GM23338 (cell line): ENCODE data around the gene ABCA13. TPM values are rescaled to one million over a fixed set of nuclear protein-coding genes. Genes with fewer than 3 reads are reported as not detected.
A peak's percentile ranks its signal among the peaks of the same experiment; 100 is the strongest.

Experiments used
- ATAC-seq: fragments of 200-7000 bp; cut with Tn5 transposase; 3 replicates; pipeline ENCODE4 v1.9.1; 2020
- DNase-seq: peaks from one replicate; pipeline ENCODE4 v3.0.0-alpha.2; 2015; ENCODE audit warnings: low spot score
- H2AFZ ChIP-seq: fragments of 200-600 bp; sonication (generic); 2 replicates; pipeline ENCODE4 v1.8.0; 2016; ENCODE audit warnings: antibody characterized with exemption, mild to moderate bottlenecking, moderate library complexity
- H3F3A ChIP-seq: fragments of 200-600 bp; sonication (generic); replicated peaks from 2 replicates; pipeline ENCODE4 v1.8.0; 2017; ENCODE audit warnings: antibody characterized with exemption, mixed run types, low read depth
- H3K27ac ChIP-seq: fragments of 200-600 bp; sonication (generic); 2 replicates; pipeline ENCODE4 v1.6.1; 2016; ENCODE audit warnings: low read depth
- H3K27me3 ChIP-seq: fragments of 200-600 bp; sonication (generic); 2 replicates; pipeline ENCODE4 v1.8.0; 2016; ENCODE audit warnings: mild to moderate bottlenecking, mixed run types, moderate library complexity; ENCODE audit not compliant: insufficient read depth
- H3K36me3 ChIP-seq: fragments of 200-600 bp; sonication (generic); 2 replicates; pipeline ENCODE4 v1.8.0; 2016; ENCODE audit warnings: mild to moderate bottlenecking; ENCODE audit not compliant: insufficient read depth
- H3K4me1 ChIP-seq: fragments of 200-600 bp; sonication (generic); 2 replicates; pipeline ENCODE4 v1.8.0; 2016; ENCODE audit warnings: mild to moderate bottlenecking, moderate library complexity; ENCODE audit not compliant: insufficient read depth
- H3K4me2 ChIP-seq: fragments of 200-600 bp; sonication (generic); 2 replicates; pipeline ENCODE4 v1.7.1; 2017; ENCODE audit warnings: mixed run types
- H3K4me3 ChIP-seq: fragments of 200-600 bp; sonication (generic); 2 replicates; pipeline ENCODE4 v1.6.1; 2016; ENCODE audit warnings: mixed run types
- H3K79me2 ChIP-seq: fragments of 200-600 bp; sonication (generic); replicated peaks from 2 replicates; pipeline ENCODE4 v1.8.0; 2017; ENCODE audit warnings: mild to moderate bottlenecking; ENCODE audit not compliant: insufficient read depth
- H3K9me2 ChIP-seq: fragments of 200-600 bp; sonication (generic); 2 replicates; pipeline ENCODE4 v1.8.0; 2017; ENCODE audit not compliant: insufficient read depth
- H4K20me1 ChIP-seq: fragments of 200-600 bp; sonication (generic); replicated peaks from 2 replicates; pipeline ENCODE4 v1.8.0; 2017; ENCODE audit warnings: mild to moderate bottlenecking; ENCODE audit not compliant: insufficient read depth
- H3K27ac Mint-ChIP-seq: 2 replicates; pipeline ENCODE4 v1.8.0; 2020; ENCODE audit warnings: inconsistent platforms, mild to moderate bottlenecking, moderate library complexity, mixed read lengths
- H3K27me3 Mint-ChIP-seq: 3 replicates; pipeline ENCODE4 v1.8.0; 2022; ENCODE audit warnings: low read depth, mild to moderate bottlenecking, moderate library complexity, mixed read lengths, inconsistent platforms; ENCODE audit not compliant: insufficient read depth, poor library complexity
- H3K36me3 Mint-ChIP-seq: 3 replicates; pipeline ENCODE4 v1.8.0; 2021; ENCODE audit warnings: low read depth, mild to moderate bottlenecking, inconsistent platforms, moderate library complexity, mixed read lengths
- H3K4me1 Mint-ChIP-seq: 3 replicates; pipeline ENCODE4 v1.8.0; 2020; ENCODE audit warnings: mild to moderate bottlenecking, inconsistent platforms, mixed read lengths
- H3K4me3 Mint-ChIP-seq: 3 replicates; pipeline ENCODE4 v1.8.0; 2021; ENCODE audit warnings: moderate library complexity, mild to moderate bottlenecking, inconsistent platforms, mixed read lengths
- H3K9me3 Mint-ChIP-seq: 3 replicates; pipeline ENCODE4 v1.8.0; 2020; ENCODE audit warnings: moderate library complexity, mild to moderate bottlenecking, inconsistent platforms, mixed read lengths
- CREB1 ChIP-seq: fragments of 250-450 bp; sonication (Bioruptor Pico); IDR thresholded peaks from 2 replicates; pipeline ENCODE4 v1.5.0; 2020; ENCODE audit warnings: low read depth, mild to moderate bottlenecking, moderate library complexity
- EZH2 ChIP-seq: fragments of 200-600 bp; sonication (generic); IDR thresholded peaks from one replicate; pipeline ENCODE4 v1.8.0; 2017; ENCODE audit warnings: antibody characterized with exemption, mild to moderate bottlenecking, low read depth; ENCODE audit not compliant: unreplicated experiment
- EZH2phosphoT487 ChIP-seq: fragments of 200-600 bp; sonication (generic); IDR thresholded peaks from one replicate; pipeline ENCODE4 v1.8.1; 2018; ENCODE audit warnings: antibody characterized with exemption; ENCODE audit not compliant: unreplicated experiment
- JUNB ChIP-seq: IDR thresholded peaks from one replicate; pipeline ENCODE4 v1.6.1; 2016; ENCODE audit warnings: antibody characterized with exemption; ENCODE audit not compliant: unreplicated experiment
- NANOG ChIP-seq: IDR thresholded peaks from 2 replicates; pipeline ENCODE4 v1.6.1; 2016; ENCODE audit warnings: antibody characterized with exemption, borderline replicate concordance
- POLR2AphosphoS5 ChIP-seq: IDR thresholded peaks from 2 replicates; pipeline ENCODE4 v1.6.1; 2016; ENCODE audit warnings: antibody characterized with exemption, low read depth
- STAT1 ChIP-seq: IDR thresholded peaks from one replicate; pipeline ENCODE4 v1.6.1; 2016; ENCODE audit warnings: antibody characterized with exemption; ENCODE audit not compliant: unreplicated experiment
- ZNF114 ChIP-seq: fragments of 250-450 bp; sonication (Bioruptor Pico); IDR thresholded peaks from 2 replicates; pipeline ENCODE4 v1.5.0; 2020; ENCODE audit warnings: mild to moderate bottlenecking, moderate library complexity
- ZNF331 ChIP-seq: fragments of 250-450 bp; sonication (Bioruptor Pico); IDR thresholded peaks from 2 replicates; pipeline ENCODE4 v1.5.0; 2020; ENCODE audit warnings: low read depth, mild to moderate bottlenecking, moderate library complexity
- polyA plus RNA-seq: library from polyadenylated mRNA; unstranded; fragments of >200 nt; fragmentation: Nextera tagmentation; extraction: Ambion mirVana; gene quantifications from 2 replicates; pipeline ENCODE4 v1.2.1, GENCODE V29; 2016
- total RNA-seq: library from RNA; depleted of rRNA; stranded (reverse); fragments of >200 nt; shearing (Covaris generic); gene quantifications from 2 replicates; pipeline ENCODE4 v1.2.3, GENCODE V29; 2014
- TF ChIP-seq, protein P1 (sequence below), 2 experiments: fragments of 200-600 bp in 1 of 2; sonication (generic) in 1 of 2; conservative IDR thresholded peaks; 2 replicates each; pipeline versions ENCODE4 v1.5.1 to v1.6.1; 2016 to 2017; ENCODE audit warnings: antibody characterized with exemption in 2 of 2, low read depth in 2 of 2, mild to moderate bottlenecking in 2 of 2, moderate library complexity in 1 of 2
- TF ChIP-seq, protein P2 (sequence below): fragments of 250-450 bp; sonication (Bioruptor Pico); IDR thresholded peaks from 2 replicates; pipeline ENCODE4 v1.5.0; 2020; ENCODE audit warnings: mild to moderate bottlenecking, moderate library complexity
- TF ChIP-seq, protein P3 (sequence below): IDR thresholded peaks from 2 replicates; pipeline ENCODE4 v1.6.1; 2016; ENCODE audit warnings: antibody characterized with exemption
- TF ChIP-seq, protein P4 (sequence below): IDR thresholded peaks from one replicate; pipeline ENCODE4 v1.6.1; 2018; ENCODE audit warnings: antibody characterized with exemption; ENCODE audit not compliant: unreplicated experiment

Gene ABCA13
- total and polyA plus RNA-seq, 2 experiments from 2014 or later: 0.21 TPM; not detected in 1

DNA sequence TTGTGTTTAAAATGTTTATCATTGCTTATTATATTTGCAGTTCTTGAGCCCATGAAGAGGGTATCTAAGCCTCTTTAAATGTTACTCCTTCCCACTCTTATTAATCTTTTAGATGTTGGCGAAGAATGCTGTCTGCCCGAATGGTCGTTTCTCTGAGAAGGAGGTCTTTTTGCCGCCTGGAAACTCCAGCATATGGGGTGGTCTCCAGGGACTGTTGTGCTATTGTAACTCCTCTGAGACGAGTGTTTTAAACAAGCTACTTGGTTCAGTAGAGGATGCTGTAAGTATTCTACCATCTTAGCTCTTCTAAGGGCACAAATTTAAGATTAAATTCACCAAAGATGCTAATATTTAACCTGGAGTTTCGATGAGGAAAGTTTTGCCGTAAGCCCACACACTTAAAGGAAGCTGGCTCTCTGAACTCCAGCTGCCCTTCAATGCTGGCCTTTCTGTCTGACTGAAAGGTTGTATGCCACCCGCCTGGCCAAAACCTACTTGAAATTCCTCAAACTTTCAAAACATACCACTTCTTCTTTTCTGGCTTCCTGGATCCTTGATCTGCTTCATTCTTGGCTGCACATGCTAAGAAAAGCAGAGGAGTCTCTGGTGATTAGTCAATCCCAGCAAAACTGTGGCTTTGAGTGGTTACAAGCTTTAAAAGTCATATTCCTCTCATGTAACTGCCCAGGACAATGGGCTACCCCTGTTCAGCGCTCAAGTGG, 74.7 kb downstream of the ABCA13 start:
- Histone ChIP-seq H3K4me3 (no peak overlapping the region), H3K9me2 (peaks cover 6% of the 10 kb centered on the region; the same call in 1 of the 2 replicates), H2AFZ (0 out of 2 replicates have a peak overlapping the region, but pooled peaks have one; percentile 19), H3F3A (no peaks in the 10 kb centered on the region), H3K4me2 (no peak overlapping the region), H3K4me1 (peaks cover 4% of the 10 kb centered on the region; the same call in 1 of the 2 replicates), H3K27me3 (no peaks in the 10 kb centered on the region), H4K20me1 (no peaks in the 10 kb centered on the region), H3K79me2 (no peaks in the 10 kb centered on the region), H3K27ac (no peak overlapping the region), H3K36me3 (no peaks in the 10 kb centered on the region)
- TF ChIP-seq ZNF114 (CRISPR knock-in tag) (no peak), POLR2AphosphoS5 (no peak), ZNF331 (CRISPR knock-in tag) (no peak), NANOG (no peak), CREB1 (CRISPR knock-in tag) (no peak), EZH2 (no peak), EZH2phosphoT487 (no peak), JUNB (no peak), STAT1 (no peak)
- TF ChIP-seq, protein P1, sequence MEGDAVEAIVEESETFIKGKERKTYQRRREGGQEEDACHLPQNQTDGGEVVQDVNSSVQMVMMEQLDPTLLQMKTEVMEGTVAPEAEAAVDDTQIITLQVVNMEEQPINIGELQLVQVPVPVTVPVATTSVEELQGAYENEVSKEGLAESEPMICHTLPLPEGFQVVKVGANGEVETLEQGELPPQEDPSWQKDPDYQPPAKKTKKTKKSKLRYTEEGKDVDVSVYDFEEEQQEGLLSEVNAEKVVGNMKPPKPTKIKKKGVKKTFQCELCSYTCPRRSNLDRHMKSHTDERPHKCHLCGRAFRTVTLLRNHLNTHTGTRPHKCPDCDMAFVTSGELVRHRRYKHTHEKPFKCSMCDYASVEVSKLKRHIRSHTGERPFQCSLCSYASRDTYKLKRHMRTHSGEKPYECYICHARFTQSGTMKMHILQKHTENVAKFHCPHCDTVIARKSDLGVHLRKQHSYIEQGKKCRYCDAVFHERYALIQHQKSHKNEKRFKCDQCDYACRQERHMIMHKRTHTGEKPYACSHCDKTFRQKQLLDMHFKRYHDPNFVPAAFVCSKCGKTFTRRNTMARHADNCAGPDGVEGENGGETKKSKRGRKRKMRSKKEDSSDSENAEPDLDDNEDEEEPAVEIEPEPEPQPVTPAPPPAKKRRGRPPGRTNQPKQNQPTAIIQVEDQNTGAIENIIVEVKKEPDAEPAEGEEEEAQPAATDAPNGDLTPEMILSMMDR (conservative IDR thresholded peaks at IDR 0.05; ENCODE audit: low read depth in 2 of 2): no peak
- TF ChIP-seq, protein P2, sequence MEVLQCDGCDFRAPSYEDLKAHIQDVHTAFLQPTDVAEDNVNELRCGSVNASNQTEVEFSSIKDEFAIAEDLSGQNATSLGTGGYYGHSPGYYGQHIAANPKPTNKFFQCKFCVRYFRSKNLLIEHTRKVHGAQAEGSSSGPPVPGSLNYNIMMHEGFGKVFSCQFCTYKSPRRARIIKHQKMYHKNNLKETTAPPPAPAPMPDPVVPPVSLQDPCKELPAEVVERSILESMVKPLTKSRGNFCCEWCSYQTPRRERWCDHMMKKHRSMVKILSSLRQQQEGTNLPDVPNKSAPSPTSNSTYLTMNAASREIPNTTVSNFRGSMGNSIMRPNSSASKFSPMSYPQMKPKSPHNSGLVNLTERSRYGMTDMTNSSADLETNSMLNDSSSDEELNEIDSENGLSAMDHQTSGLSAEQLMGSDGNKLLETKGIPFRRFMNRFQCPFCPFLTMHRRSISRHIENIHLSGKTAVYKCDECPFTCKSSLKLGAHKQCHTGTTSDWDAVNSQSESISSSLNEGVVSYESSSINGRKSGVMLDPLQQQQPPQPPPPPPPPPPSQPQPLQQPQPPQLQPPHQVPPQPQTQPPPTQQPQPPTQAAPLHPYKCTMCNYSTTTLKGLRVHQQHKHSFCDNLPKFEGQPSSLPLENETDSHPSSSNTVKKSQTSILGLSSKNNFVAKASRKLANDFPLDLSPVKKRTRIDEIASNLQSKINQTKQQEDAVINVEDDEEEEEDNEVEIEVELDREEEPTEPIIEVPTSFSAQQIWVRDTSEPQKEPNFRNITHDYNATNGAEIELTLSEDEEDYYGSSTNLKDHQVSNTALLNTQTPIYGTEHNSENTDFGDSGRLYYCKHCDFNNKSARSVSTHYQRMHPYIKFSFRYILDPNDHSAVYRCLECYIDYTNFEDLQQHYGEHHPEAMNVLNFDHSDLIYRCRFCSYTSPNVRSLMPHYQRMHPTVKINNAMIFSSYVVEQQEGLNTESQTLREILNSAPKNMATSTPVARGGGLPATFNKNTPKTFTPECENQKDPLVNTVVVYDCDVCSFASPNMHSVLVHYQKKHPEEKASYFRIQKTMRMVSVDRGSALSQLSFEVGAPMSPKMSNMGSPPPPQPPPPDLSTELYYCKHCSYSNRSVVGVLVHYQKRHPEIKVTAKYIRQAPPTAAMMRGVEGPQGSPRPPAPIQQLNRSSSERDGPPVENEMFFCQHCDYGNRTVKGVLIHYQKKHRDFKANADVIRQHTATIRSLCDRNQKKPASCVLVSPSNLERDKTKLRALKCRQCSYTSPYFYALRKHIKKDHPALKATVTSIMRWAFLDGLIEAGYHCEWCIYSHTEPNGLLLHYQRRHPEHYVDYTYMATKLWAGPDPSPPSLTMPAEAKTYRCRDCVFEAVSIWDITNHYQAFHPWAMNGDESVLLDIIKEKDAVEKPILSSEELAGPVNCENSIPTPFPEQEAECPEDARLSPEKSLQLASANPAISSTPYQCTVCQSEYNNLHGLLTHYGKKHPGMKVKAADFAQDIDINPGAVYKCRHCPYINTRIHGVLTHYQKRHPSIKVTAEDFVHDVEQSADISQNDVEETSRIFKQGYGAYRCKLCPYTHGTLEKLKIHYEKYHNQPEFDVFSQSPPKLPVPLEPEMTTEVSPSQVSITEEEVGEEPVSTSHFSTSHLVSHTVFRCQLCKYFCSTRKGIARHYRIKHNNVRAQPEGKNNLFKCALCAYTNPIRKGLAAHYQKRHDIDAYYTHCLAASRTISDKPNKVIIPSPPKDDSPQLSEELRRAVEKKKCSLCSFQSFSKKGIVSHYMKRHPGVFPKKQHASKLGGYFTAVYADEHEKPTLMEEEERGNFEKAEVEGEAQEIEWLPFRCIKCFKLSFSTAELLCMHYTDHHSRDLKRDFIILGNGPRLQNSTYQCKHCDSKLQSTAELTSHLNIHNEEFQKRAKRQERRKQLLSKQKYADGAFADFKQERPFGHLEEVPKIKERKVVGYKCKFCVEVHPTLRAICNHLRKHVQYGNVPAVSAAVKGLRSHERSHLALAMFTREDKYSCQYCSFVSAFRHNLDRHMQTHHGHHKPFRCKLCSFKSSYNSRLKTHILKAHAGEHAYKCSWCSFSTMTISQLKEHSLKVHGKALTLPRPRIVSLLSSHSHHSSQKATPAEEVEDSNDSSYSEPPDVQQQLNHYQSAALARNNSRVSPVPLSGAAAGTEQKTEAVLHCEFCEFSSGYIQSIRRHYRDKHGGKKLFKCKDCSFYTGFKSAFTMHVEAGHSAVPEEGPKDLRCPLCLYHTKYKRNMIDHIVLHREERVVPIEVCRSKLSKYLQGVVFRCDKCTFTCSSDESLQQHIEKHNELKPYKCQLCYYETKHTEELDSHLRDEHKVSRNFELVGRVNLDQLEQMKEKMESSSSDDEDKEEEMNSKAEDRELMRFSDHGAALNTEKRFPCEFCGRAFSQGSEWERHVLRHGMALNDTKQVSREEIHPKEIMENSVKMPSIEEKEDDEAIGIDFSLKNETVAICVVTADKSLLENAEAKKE (CRISPR knock-in tag): no peak
- TF ChIP-seq, protein P3, sequence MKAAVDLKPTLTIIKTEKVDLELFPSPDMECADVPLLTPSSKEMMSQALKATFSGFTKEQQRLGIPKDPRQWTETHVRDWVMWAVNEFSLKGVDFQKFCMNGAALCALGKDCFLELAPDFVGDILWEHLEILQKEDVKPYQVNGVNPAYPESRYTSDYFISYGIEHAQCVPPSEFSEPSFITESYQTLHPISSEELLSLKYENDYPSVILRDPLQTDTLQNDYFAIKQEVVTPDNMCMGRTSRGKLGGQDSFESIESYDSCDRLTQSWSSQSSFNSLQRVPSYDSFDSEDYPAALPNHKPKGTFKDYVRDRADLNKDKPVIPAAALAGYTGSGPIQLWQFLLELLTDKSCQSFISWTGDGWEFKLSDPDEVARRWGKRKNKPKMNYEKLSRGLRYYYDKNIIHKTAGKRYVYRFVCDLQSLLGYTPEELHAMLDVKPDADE: no peak
- TF ChIP-seq, protein P4, sequence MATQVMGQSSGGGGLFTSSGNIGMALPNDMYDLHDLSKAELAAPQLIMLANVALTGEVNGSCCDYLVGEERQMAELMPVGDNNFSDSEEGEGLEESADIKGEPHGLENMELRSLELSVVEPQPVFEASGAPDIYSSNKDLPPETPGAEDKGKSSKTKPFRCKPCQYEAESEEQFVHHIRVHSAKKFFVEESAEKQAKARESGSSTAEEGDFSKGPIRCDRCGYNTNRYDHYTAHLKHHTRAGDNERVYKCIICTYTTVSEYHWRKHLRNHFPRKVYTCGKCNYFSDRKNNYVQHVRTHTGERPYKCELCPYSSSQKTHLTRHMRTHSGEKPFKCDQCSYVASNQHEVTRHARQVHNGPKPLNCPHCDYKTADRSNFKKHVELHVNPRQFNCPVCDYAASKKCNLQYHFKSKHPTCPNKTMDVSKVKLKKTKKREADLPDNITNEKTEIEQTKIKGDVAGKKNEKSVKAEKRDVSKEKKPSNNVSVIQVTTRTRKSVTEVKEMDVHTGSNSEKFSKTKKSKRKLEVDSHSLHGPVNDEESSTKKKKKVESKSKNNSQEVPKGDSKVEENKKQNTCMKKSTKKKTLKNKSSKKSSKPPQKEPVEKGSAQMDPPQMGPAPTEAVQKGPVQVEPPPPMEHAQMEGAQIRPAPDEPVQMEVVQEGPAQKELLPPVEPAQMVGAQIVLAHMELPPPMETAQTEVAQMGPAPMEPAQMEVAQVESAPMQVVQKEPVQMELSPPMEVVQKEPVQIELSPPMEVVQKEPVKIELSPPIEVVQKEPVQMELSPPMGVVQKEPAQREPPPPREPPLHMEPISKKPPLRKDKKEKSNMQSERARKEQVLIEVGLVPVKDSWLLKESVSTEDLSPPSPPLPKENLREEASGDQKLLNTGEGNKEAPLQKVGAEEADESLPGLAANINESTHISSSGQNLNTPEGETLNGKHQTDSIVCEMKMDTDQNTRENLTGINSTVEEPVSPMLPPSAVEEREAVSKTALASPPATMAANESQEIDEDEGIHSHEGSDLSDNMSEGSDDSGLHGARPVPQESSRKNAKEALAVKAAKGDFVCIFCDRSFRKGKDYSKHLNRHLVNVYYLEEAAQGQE: no peak
- no peaks in the 10 kb centered on the region for H3K27me3 Mint-ChIP-seq
- H3K27ac Mint-ChIP-seq: no peak overlapping the region
- no peak overlapping the region for H3K4me3 Mint-ChIP-seq
- H3K4me1 Mint-ChIP-seq: peaks cover 8% of the 10 kb centered on the region; the same call in 2 of the 3 replicates
- H3K36me3 Mint-ChIP-seq: no peaks in the 10 kb centered on the region; the same call in 2 of the 3 replicates
- DNase-seq: no peak
- H3K9me3 Mint-ChIP-seq: no peaks in the 10 kb centered on the region
- ATAC-seq: no peak
